ENCODE data around the gene TAGAP.
"Not testable (repeated sequence)": the region's sequence is repeated elsewhere in the genome, so short reads cannot be mapped to it uniquely, and the experiment has no call there.

The TAGAP gene

DNA sequence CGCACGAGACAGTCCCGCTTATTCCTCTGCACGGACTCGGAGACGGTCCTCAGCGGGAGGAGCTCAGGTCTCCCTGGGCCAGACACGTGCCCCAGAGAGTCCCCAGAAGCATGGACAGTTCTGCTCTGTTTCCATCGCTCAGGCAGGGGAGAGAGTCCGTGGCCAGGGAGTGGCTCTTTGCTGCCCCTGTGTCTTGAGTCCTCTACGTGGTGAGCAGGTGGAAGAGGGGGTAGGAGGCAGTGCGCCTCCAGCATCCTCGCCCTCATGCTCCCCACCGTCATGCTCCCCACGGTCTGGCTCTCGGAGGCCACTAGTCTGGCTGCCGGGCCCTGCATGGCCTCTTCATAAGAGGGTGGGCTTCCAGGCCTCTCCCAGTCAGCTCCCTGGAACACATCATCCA, 8.9 kb downstream of the TAGAP start:
- Histone ChIP-seq H4K8ac (ENCODE audit: low read depth, low read length) (no peak overlapping the region), H3K9ac (ENCODE audit: low read length) (no peak overlapping the region), H3K36me3 (ENCODE audit: control insufficient read depth, insufficient read depth, low read length) (no peaks in the 10 kb centered on the region), H3K27ac (ENCODE audit: low read depth, low read length) (no peak overlapping the region), H3K4ac (ENCODE audit: low read depth, low read length) (no peak overlapping the region), H2BK15ac (replicated peaks; ENCODE audit: low read depth) (no peak overlapping the region), H3K4me3 (ENCODE audit: low read length) (no peak overlapping the region), H3K79me1 (ENCODE audit: low read length) (no peaks in the 10 kb centered on the region), H2BK120ac (ENCODE audit: low read depth, low read length) (no peak overlapping the region), H3K18ac (ENCODE audit: low read length) (no peak overlapping the region), H3K4me1 (ENCODE audit: control insufficient read depth, low read depth, low read length) (no peaks in the 10 kb centered on the region), H3K56ac (ENCODE audit: low read length) (no peak overlapping the region), H3K4me2 (ENCODE audit: low read length) (no peak overlapping the region), H3K23ac (ENCODE audit: low read length) (no peak overlapping the region), H3K27me3 (ENCODE audit: insufficient read depth, low read length, poor library complexity) (no peaks in the 10 kb centered on the region), H2AK5ac (ENCODE audit: low read length) (no peak overlapping the region), H3K79me2 (ENCODE audit: control insufficient read depth, insufficient read depth, low read length) (no peaks in the 10 kb centered on the region), H2BK5ac (ENCODE audit: low read length) (no peak overlapping the region), H4K5ac (ENCODE audit: low read length) (no peak overlapping the region)
- DNase-seq: no peak
- no CpG with 5 or more reads among the region's 17 CpGs for WGBS (ENCODE audit: extremely low coverage, insufficient coverage, low lambda C conversion rate)

DNA sequence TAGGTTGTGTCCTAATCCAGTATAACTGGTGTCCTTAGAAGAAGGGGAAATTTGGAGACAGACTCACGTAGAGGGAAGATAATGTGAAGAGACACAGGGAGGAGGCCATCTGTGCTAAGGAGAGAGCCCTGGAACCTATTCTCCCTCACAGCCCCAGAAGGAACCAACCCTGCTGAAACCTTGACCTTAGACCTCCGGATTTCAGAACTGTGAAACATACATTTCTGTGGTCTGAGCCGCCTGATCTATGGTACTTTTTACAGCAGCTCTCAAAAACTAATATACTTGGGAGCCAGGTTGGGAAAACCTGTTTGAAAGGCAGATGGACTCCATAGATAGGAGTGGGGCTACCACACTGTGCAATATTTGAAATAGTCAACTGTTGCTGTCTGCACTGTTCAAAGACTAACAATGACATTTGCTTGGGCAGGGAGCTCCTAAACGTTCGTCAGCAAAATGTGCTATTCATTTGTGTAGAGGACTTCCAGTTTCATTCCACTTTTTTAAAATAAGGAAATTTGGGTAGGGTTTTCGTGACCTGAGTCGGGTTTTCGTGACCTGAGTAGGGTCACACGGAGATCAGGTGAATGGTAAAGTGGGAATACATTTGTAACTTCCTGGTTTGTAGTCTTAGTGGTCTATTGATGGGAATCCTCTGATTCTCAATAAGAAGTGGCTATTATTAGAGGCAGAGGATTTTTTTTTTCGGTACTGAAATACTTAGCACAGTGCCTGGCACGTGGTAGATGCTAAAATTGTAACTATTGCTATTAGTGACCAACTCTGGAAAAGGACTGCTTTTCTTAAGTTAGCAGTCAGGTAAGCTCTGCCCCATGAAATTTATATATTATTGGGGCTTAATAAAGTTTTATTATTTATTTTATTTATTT, 11.4 kb downstream of the TAGAP start:
- H2BK15ac ChIP-seq (replicated peaks; ENCODE audit: low read depth): no peak overlapping the region
- no peak overlapping the region for H4K8ac ChIP-seq (ENCODE audit: low read depth, low read length)
- H2AK5ac ChIP-seq (ENCODE audit: low read length): no peak overlapping the region
- H3K23ac ChIP-seq (ENCODE audit: low read length): no peak overlapping the region
- H2BK120ac ChIP-seq (ENCODE audit: low read depth, low read length): no peak overlapping the region
- H3K79me2 ChIP-seq (ENCODE audit: control insufficient read depth, insufficient read depth, low read length): no peaks in the 10 kb centered on the region
- no peak overlapping the region for H3K9ac ChIP-seq (ENCODE audit: low read length)
- no peak overlapping the region for H3K18ac ChIP-seq (ENCODE audit: low read length)
- no peak overlapping the region for H2BK5ac ChIP-seq (ENCODE audit: low read length)
- no peak overlapping the region for H3K56ac ChIP-seq (ENCODE audit: low read length)
- no peaks in the 10 kb centered on the region for H3K4me1 ChIP-seq (ENCODE audit: control insufficient read depth, low read depth, low read length)
- no peak overlapping the region for H3K27ac ChIP-seq (ENCODE audit: low read depth, low read length)
- H3K4ac ChIP-seq (ENCODE audit: low read depth, low read length): no peak overlapping the region
- no peaks in the 10 kb centered on the region for H3K79me1 ChIP-seq (ENCODE audit: low read length)
- no CpG with 5 or more reads among the region's 11 CpGs for WGBS (ENCODE audit: extremely low coverage, insufficient coverage, low lambda C conversion rate)
- no peak for DNase-seq
- no peaks in the 10 kb centered on the region for H3K27me3 ChIP-seq (ENCODE audit: insufficient read depth, low read length, poor library complexity)
- no peak overlapping the region for H4K5ac ChIP-seq (ENCODE audit: low read length)
- no peak overlapping the region for H3K4me2 ChIP-seq (ENCODE audit: low read length)
- no peaks in the 10 kb centered on the region for H3K36me3 ChIP-seq (ENCODE audit: control insufficient read depth, insufficient read depth, low read length)
- no peak overlapping the region for H3K4me3 ChIP-seq (ENCODE audit: low read length)

- H4K8ac ChIP-seq (ENCODE audit: low read depth, low read length): no peak overlapping the region
- WGBS (ENCODE audit: extremely low coverage, insufficient coverage, low lambda C conversion rate): no CpG with 5 or more reads among the region's 5 CpGs
- no peak overlapping the region for H4K5ac ChIP-seq (ENCODE audit: low read length)
- H3K27me3 ChIP-seq (ENCODE audit: insufficient read depth, low read length, poor library complexity): no peaks in the 10 kb centered on the region
- no peak overlapping the region for H2BK5ac ChIP-seq (ENCODE audit: low read length)
- no peak overlapping the region for H3K23ac ChIP-seq (ENCODE audit: low read length)
- no peak overlapping the region for H2BK120ac ChIP-seq (ENCODE audit: low read depth, low read length)
- no peaks in the 10 kb centered on the region for H3K79me2 ChIP-seq (ENCODE audit: control insufficient read depth, insufficient read depth, low read length)
- H3K27ac ChIP-seq (ENCODE audit: low read depth, low read length): no peak overlapping the region
- no peak overlapping the region for H3K4me3 ChIP-seq (ENCODE audit: low read length)
- H3K18ac ChIP-seq (ENCODE audit: low read length): no peak overlapping the region
- no peak overlapping the region for H3K4me2 ChIP-seq (ENCODE audit: low read length)
- H3K4me1 ChIP-seq (ENCODE audit: control insufficient read depth, low read depth, low read length): no peaks in the 10 kb centered on the region
- H3K4ac ChIP-seq (ENCODE audit: low read depth, low read length): no peak overlapping the region
- no peaks in the 10 kb centered on the region for H3K36me3 ChIP-seq (ENCODE audit: control insufficient read depth, insufficient read depth, low read length)
- H2AK5ac ChIP-seq (ENCODE audit: low read length): no peak overlapping the region
- H3K9ac ChIP-seq (ENCODE audit: low read length): no peak overlapping the region
- no peak overlapping the region for H2BK15ac ChIP-seq (replicated peaks; ENCODE audit: low read depth)
- no peak for DNase-seq
- no peak overlapping the region for H3K56ac ChIP-seq (ENCODE audit: low read length)
- no peaks in the 10 kb centered on the region for H3K79me1 ChIP-seq (ENCODE audit: low read length)
Observed at GRCh38 chr6:159031846-159032245, 12.9 kb downstream of the TAGAP start.

GRCh38 chr6:159030168-159030567, 14.6 kb downstream of the TAGAP start:
- no peak for DNase-seq
- Histone ChIP-seq H2BK120ac (ENCODE audit: low read depth, low read length) (no peak overlapping the region), H3K18ac (ENCODE audit: low read length) (no peak overlapping the region), H2BK5ac (ENCODE audit: low read length) (no peak overlapping the region), H3K79me1 (ENCODE audit: low read length) (no peaks in the 10 kb centered on the region), H4K5ac (ENCODE audit: low read length) (no peak overlapping the region), H3K4me1 (ENCODE audit: control insufficient read depth, low read depth, low read length) (no peaks in the 10 kb centered on the region), H3K27ac (ENCODE audit: low read depth, low read length) (no peak overlapping the region), H3K4me3 (ENCODE audit: low read length) (no peak overlapping the region), H3K56ac (ENCODE audit: low read length) (no peak overlapping the region), H3K23ac (ENCODE audit: low read length) (no peak overlapping the region), H3K4me2 (ENCODE audit: low read length) (no peak overlapping the region), H3K27me3 (ENCODE audit: insufficient read depth, low read length, poor library complexity) (no peaks in the 10 kb centered on the region), H3K36me3 (ENCODE audit: control insufficient read depth, insufficient read depth, low read length) (no peaks in the 10 kb centered on the region), H2AK5ac (ENCODE audit: low read length) (no peak overlapping the region), H2BK15ac (replicated peaks; ENCODE audit: low read depth) (no peak overlapping the region), H3K9ac (ENCODE audit: low read length) (no peak overlapping the region), H3K79me2 (ENCODE audit: control insufficient read depth, insufficient read depth, low read length) (no peaks in the 10 kb centered on the region), H4K8ac (ENCODE audit: low read depth, low read length) (no peak overlapping the region), H3K4ac (ENCODE audit: low read depth, low read length) (no peak overlapping the region)
- no CpG with 5 or more reads among the region's 2 CpGs for WGBS (ENCODE audit: extremely low coverage, insufficient coverage, low lambda C conversion rate)

- not testable (repeated sequence) for H3K4me2 ChIP-seq (ENCODE audit: low read length); H2AK5ac ChIP-seq (ENCODE audit: low read length); H2BK15ac ChIP-seq (replicated peaks; ENCODE audit: low read depth); H4K8ac ChIP-seq (ENCODE audit: low read depth, low read length); H3K27me3 ChIP-seq (ENCODE audit: insufficient read depth, low read length, poor library complexity); H3K18ac ChIP-seq (ENCODE audit: low read length); H3K23ac ChIP-seq (ENCODE audit: low read length); H2BK5ac ChIP-seq (ENCODE audit: low read length); H3K27ac ChIP-seq (ENCODE audit: low read depth, low read length); H3K9ac ChIP-seq (ENCODE audit: low read length); H3K36me3 ChIP-seq (ENCODE audit: control insufficient read depth, insufficient read depth, low read length); H3K4me1 ChIP-seq (ENCODE audit: control insufficient read depth, low read depth, low read length); H3K4ac ChIP-seq (ENCODE audit: low read depth, low read length); H3K79me1 ChIP-seq (ENCODE audit: low read length); H4K5ac ChIP-seq (ENCODE audit: low read length); H2BK120ac ChIP-seq (ENCODE audit: low read depth, low read length); H3K4me3 ChIP-seq (ENCODE audit: low read length); DNase-seq; H3K79me2 ChIP-seq (ENCODE audit: control insufficient read depth, insufficient read depth, low read length); H3K56ac ChIP-seq (ENCODE audit: low read length)
- no CpG with 5 or more reads among the region's 1 CpG for WGBS (ENCODE audit: extremely low coverage, insufficient coverage, low lambda C conversion rate)
Observed at GRCh38 chr6:159025224-159025623, 19.6 kb downstream of the TAGAP start.

- Histone ChIP-seq H3K4ac (ENCODE audit: low read depth, low read length) (no peak overlapping the region), H2BK15ac (replicated peaks; ENCODE audit: low read depth) (no peak overlapping the region), H3K36me3 (ENCODE audit: control insufficient read depth, insufficient read depth, low read length) (no peaks in the 10 kb centered on the region), H3K56ac (ENCODE audit: low read length) (no peak overlapping the region), H4K5ac (ENCODE audit: low read length) (no peak overlapping the region), H3K23ac (ENCODE audit: low read length) (no peak overlapping the region), H2AK5ac (ENCODE audit: low read length) (no peak overlapping the region), H3K4me2 (ENCODE audit: low read length) (no peak overlapping the region), H3K4me3 (ENCODE audit: low read length) (no peak overlapping the region), H3K27ac (ENCODE audit: low read depth, low read length) (no peak overlapping the region), H3K4me1 (ENCODE audit: control insufficient read depth, low read depth, low read length) (no peaks in the 10 kb centered on the region), H3K18ac (ENCODE audit: low read length) (no peak overlapping the region), H4K8ac (ENCODE audit: low read depth, low read length) (no peak overlapping the region), H3K9ac (ENCODE audit: low read length) (no peak overlapping the region), H3K79me2 (ENCODE audit: control insufficient read depth, insufficient read depth, low read length) (no peaks in the 10 kb centered on the region), H3K27me3 (ENCODE audit: insufficient read depth, low read length, poor library complexity) (no peaks in the 10 kb centered on the region), H2BK5ac (ENCODE audit: low read length) (no peak overlapping the region), H3K79me1 (ENCODE audit: low read length) (no peaks in the 10 kb centered on the region), H2BK120ac (ENCODE audit: low read depth, low read length) (no peak overlapping the region)
- DNase-seq: no peak
- no CpG with 5 or more reads among the region's 4 CpGs for WGBS (ENCODE audit: extremely low coverage, insufficient coverage, low lambda C conversion rate)
Observed at GRCh38 chr6:159023893-159024292, 20.9 kb downstream of the TAGAP start.
